ENCODE measurements around the gene NECAB2.
"Not testable (repeated sequence)": the region's sequence is repeated elsewhere in the genome, so short reads cannot be mapped to it uniquely, and the experiment has no call there.

NECAB2 gene

DNA sequence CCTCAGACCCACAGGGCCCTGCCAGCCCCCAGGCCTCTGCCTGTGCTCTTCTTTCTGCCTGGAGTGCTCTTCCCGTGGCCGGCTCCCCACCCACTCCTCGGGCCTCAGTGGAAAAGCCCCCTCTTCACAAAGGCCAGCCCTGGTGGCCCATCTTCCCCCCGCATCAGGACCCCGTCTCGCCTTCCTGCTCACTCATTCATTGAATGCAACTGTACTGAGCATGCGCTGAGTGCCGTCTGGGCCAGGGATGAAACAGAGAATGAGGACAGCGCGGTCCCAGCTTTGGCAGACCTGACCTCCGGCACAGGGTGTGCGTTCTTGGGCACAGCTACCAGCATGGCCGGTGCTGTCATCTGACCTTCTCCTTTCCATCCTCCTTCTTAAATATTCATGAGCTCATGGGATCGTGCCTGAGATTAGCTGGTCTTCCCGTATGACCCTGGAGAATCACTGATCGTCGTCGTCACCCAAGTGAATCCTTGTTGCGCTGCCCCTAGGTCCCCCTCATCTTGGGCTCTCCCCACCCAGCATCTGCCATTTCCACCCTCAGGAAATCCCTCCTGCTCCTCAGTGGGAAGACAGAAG, 31.4 kb upstream of the NECAB2 start:
- DNase-seq: no peak

GRCh38 chr16:83937267-83937666, 30.8 kb upstream of the NECAB2 start:
- DNase-seq: no peak

- no peak for DNase-seq
Measured at GRCh38 chr16:83937922-83938885, 29.8 kb upstream of the NECAB2 start.

GRCh38 chr16:83939266-83939855, 28.7 kb upstream of the NECAB2 start:
- DNase-seq: no peak

- DNase-seq: no peak
Measured at GRCh38 chr16:83940119-83940518, 27.9 kb upstream of the NECAB2 start.

- peak; percentile 45 for DNase-seq
Measured at GRCh38 chr16:83940630-83941378, 27.2 kb upstream of the NECAB2 start.

DNA sequence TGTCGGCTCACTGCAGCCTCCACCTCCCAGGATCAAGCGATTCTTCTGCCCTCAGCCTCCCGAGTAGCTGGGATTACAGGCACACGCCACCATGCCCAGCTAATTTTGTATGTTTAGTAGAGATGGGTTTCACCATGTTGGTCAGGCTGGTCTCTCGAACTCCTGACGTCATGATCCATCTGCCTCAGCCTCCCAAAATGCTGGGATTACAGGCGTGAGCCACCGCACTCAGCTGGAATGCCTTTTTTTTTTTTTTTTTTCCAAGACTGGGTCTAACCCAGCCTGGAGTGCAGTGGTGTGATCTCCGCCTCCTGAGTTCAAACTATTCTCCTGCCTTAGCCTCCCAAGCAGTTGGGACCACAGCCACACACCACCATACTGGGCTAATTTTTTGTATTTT, 26.5 kb upstream of the NECAB2 start:
- DNase-seq: not testable (repeated sequence)

DNA sequence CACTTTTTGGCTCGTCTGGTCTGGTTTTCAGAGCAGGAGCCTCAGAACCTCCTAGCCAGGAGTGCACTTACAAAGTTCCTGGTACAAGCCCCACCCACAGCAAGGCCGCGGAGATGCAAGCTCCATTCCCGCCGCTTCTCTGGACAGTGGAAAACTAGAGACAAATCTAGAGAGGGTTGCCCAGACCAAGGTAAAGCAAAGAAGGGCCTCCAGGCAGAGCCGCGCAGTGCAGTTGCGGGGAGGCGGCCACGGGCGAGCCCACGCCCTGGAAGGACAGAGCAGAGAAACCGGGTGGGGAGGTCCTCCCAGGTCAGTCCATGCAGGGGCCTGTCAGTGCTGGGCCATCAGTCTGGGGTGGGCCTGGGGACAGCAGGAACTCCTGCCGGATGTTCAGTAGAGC, 26.0 kb upstream of the NECAB2 start:
- no peak for DNase-seq

DNA sequence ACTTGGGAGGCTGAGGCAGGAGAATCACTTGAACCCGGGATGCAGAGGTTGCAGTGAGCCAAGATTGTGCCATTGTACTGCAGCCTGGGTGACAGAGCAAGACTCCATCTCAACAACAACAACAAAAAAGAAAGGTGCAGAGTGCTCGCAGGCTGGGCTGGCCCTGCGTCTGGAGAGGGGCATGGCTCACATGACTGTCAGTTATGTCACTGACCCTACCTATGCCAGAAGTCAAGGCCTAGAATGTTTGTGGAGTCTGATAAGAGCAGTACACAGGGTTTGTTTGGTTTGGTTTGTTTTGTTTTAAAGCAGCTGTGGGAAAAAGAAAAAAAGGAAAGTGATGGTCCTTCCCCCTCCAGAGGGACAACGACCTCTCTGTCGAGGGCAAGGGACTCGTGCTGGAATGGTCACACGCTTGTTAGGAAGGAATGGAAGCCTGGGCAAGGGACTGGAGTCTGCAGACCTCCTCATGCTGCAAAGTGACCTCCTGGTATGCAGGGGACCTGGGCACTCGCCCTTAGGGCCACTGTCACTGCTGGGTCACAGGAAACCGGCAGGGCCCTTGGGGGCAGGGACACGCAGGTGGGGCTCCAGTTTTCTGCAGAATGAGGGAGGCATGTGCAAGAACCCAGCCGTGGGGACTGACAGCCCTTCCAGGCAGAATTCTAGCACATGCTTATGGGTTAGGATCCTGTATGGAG, 25.1 kb upstream of the NECAB2 start:
- no peak for DNase-seq

DNA sequence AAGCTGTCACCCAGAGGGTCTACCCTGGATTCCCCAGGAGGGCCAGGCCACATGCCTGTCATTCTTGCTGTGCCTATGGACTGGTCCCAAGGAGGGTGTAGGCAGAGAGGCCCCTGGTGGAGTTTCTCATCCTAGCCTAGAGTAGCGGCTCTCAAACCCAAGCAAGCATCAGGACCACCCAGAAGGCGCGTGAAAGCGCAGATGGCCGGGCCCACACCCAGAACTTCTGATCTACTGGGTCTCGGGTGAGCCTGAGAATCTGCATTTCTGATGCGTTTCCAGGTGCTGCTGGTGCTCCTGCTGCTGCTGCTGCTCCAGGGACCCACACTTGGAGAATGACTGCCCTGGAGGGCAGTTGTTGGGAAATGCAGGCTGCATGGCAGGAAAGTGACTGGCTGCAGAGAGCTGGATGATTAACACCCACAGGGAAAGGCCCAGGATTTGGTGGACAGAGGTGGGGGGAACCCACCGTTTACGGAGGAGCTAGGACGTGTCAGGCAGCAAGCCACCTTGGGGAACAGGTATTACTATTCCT, 24.5 kb upstream of the NECAB2 start:
- DNase-seq: no peak

DNA sequence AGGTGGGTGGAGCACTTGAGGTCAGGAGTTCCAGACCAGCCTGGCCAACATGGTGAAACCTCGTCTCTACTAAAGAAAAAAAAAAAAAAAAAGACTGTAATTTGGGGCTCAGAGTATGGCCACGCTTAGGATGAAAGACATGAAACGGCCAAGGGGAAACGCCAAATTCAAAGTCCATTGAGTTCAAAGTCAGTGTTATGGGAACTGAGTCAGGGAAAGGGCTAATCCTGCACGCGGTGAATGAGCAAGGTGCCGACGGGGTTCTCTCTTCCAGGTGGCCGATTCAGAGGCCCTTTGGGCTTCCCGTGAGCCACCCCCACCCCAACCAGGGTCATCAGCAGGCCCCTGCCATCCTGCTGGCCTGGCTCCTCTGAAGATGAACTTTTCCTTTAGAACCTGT, 22.5 kb upstream of the NECAB2 start:
- DNase-seq: no peak

- no peak for DNase-seq
Measured at GRCh38 chr16:83946154-83946780, 21.8 kb upstream of the NECAB2 start.

DNA sequence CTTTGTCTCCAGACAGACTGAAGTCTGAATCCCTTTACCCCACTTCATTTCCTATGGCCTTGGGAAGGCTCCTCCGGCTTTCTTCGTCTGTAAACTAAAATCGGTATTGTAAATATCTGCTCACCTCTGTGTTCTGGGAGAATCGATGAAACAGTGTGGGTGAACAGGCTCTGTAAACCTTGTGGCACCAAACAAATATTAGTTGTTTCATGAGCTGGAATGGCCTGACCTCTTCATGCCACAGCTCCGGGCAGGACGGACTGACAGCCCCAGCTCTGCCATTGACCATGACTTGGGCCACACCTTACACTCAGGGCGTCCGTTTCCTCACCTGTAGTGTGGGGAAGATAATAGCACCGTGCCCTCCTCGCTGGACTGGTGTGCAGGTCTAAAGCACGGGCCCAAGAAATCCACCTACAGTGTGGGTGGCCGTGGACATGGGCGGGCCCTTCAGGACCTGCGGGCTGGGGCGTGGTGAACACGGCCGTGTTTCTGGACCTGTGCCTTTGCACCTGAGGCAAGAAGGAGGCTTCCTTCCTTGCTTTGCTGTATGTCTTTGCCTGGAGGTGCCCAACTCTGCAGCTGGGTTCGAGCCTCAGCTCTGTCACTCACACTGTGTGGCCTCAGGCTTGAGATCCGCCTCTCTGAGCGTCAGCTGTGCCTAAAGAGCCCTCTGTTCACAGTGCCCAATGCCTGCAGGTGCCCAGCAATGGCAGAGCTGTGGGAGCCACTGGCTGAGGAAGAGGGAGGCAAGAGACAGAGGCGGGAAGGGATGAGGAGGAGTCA, 21.1 kb upstream of the NECAB2 start:
- DNase-seq: no peak

GRCh38 chr16:83947642-83948234, 20.3 kb upstream of the NECAB2 start:
- no peak for DNase-seq

DNA sequence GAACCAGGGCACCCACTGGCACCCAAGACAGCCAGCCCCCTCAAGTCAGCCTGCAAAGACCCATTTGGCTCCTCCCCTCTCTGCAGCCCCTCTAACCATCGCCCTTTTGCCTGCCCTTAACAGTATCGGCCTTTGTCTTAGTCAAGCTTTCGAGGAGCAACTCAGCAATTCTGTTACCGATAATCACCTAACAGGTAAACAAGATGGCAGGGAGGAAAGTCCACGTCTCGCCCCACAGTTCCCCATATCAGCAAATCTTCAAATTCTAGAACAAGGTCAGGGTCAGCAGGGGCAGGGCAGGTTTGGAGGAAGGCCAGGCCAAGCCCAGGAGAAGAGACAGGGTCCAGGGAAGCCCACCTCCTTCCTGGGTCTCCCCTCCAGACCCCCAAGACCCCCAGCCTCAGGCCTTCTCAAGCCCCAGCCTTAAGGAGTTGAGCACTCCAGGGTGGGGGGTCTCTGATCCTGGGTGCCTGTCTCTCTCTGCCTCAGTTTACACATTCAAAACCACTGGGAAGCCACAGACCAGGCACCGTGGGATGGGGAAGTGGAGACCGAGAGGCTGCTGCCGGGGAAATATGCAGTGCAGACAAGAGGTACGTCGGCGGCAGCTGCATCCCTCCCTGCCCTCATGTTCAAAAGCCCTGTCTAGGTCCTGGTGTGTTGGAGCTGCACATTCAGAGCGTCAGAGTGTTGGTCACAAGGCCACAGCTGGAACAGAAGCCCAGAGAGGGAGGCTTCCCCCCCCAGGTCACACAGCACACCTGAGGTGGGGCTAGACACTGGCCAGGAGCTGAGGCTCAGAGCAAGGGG, 18.9 kb upstream of the NECAB2 start:
- no peak for DNase-seq

DNA sequence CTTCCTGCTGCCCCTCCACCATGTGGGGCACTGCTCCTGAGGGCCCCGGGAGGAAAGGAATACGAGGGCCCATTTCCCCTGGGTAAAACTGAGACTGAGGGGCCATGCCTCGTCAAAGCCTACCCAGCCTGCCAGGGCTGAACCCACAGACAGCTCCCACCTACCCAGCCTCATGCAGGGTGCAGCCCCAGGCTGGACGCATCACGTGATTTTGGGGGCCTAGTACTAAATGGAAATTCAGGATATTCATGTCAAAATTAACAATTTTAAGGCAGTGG, 18.4 kb upstream of the NECAB2 start:
- DNase-seq: no peak

DNA sequence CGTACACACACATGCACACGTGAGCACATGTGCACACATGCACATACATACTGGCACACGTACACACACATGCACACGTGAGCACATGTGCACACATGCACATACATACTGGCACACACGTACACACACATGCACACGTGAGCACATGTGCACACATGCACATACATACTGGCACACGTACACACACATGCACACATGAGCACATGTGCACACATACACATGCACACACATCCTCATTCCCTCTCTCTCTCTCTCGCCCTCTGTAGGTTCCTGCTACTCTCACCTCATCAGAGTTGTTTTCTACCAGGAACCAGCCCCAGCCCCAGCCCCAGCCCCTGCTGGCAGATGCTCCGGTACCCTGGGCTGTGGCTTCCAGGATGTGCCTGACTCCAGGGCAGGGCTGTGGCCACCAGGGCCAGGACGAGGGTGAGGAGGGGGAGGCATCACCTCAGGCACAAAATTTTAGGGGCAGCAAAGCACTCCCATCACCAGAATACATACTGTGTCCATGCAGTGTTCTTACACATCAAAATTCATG, 17.1 kb upstream of the NECAB2 start:
- not testable (repeated sequence) for DNase-seq

GRCh38 chr16:83951544-83951943, 16.5 kb upstream of the NECAB2 start:
- DNase-seq: no peak

DNA sequence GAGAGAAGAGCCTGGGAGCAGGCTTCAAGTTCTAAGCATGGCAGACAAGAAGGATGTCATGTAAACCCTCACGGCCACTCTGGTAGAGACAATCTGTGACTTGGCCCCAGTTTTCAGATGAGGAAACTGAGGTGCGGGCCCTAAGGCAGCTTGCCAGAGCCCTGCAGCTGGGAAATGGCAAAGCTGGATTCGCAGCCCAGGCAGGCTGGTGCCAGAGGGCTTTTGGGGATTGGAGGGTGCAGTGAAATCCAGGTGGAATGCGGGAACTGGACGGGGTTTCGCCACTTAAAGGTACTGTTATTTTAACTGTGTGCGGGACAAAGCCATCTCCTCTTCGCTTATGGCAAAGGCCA, 15.5 kb upstream of the NECAB2 start:
- no peak for DNase-seq

Data from NCI-H146 (cell line).